Epithelial cell of esophagus (primary cell): ENCODE data around the gene FCER1A.

Experiments
- DNase-seq: peaks from one replicate; pipeline ENCODE4 v3.0.0; 2010; ENCODE audit warnings: low read depth
- H3K4me3 ChIP-seq: 2 replicates; pipeline ENCODE4 v1.5.1; 2011; ENCODE audit warnings: mild to moderate bottlenecking, low read length, control low read depth
- TF ChIP-seq, protein P1 (sequence below): IDR thresholded peaks from 2 replicates; pipeline ENCODE4 v1.5.1; 2011; ENCODE audit warnings: low read depth, mild to moderate bottlenecking, low read length, control low read depth, inconsistent platforms; ENCODE audit not compliant: insufficient read depth; ENCODE audit errors: missing control alignments

FCER1A gene

DNA sequence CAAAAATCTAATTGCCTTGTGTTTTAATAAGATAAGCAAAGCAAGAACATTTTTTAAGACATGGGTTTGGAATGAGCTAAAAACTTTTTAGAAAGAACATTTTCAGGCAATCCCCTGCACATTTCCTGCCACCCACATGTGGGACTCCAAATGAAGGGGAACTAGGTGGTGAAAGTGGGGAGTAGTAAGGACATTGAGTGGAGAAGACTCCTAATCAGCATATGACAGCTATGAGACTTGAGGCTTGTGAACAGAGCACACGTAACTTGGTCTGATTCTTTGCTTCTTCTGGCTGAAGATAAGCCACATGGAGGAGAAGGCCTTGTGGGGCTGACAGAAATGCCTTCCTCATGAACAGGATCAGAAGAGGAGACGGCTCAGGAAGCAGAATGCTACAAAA is 50.3 kb downstream of the FCER1A start:
- DNase-seq = no peak
- no peak overlapping the region for H3K4me3 ChIP-seq
- TF ChIP-seq, protein P1, sequence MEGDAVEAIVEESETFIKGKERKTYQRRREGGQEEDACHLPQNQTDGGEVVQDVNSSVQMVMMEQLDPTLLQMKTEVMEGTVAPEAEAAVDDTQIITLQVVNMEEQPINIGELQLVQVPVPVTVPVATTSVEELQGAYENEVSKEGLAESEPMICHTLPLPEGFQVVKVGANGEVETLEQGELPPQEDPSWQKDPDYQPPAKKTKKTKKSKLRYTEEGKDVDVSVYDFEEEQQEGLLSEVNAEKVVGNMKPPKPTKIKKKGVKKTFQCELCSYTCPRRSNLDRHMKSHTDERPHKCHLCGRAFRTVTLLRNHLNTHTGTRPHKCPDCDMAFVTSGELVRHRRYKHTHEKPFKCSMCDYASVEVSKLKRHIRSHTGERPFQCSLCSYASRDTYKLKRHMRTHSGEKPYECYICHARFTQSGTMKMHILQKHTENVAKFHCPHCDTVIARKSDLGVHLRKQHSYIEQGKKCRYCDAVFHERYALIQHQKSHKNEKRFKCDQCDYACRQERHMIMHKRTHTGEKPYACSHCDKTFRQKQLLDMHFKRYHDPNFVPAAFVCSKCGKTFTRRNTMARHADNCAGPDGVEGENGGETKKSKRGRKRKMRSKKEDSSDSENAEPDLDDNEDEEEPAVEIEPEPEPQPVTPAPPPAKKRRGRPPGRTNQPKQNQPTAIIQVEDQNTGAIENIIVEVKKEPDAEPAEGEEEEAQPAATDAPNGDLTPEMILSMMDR = no peak
